D721Med (cell line): ENCODE measurements around the gene PBX3.
A peak's percentile ranks its signal among the peaks of the same experiment; 100 is the strongest.

Experiments
- DNase-seq: peaks from one replicate; pipeline ENCODE4 v3.0.0; 2011; ENCODE audit warnings: low spot score; ENCODE audit not compliant: insufficient read length
- FAIRE-seq: peaks from 2 replicates; lab custom pipeline; 2011; peaks lifted over from hg19 to GRCh38; lab: Jason Lieb, UNC
- TF ChIP-seq, protein P1 (sequence below): IDR thresholded peaks from 2 replicates; pipeline ENCODE4 v1.5.1; 2012; ENCODE audit warnings: mild to moderate bottlenecking, control low read depth; ENCODE audit not compliant: insufficient read depth; ENCODE audit errors: missing control alignments

PBX3 gene

DNA sequence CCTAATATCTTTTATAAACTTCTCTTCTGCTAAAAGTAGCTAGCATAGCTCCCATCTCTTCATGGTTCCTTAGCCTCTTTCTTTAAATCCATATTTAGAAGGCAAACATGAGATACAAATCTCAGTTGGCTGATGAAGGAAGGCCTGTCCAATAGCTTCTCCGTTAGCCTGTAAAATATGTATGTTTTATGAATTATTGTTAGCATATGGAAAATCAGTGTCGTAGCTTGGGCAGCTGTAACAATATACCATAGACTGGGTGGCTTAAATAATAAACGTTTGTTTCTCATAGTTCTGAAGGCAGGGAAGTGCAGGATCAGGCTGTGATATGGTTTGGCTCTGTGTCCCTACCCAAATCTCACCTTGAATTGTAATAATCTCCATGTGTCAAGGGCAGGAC lies 63.8 kb downstream of the PBX3 start:
- DNase-seq (no peak), FAIRE-seq (no peak)
- TF ChIP-seq, protein P1, sequence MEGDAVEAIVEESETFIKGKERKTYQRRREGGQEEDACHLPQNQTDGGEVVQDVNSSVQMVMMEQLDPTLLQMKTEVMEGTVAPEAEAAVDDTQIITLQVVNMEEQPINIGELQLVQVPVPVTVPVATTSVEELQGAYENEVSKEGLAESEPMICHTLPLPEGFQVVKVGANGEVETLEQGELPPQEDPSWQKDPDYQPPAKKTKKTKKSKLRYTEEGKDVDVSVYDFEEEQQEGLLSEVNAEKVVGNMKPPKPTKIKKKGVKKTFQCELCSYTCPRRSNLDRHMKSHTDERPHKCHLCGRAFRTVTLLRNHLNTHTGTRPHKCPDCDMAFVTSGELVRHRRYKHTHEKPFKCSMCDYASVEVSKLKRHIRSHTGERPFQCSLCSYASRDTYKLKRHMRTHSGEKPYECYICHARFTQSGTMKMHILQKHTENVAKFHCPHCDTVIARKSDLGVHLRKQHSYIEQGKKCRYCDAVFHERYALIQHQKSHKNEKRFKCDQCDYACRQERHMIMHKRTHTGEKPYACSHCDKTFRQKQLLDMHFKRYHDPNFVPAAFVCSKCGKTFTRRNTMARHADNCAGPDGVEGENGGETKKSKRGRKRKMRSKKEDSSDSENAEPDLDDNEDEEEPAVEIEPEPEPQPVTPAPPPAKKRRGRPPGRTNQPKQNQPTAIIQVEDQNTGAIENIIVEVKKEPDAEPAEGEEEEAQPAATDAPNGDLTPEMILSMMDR, result no peak

DNA sequence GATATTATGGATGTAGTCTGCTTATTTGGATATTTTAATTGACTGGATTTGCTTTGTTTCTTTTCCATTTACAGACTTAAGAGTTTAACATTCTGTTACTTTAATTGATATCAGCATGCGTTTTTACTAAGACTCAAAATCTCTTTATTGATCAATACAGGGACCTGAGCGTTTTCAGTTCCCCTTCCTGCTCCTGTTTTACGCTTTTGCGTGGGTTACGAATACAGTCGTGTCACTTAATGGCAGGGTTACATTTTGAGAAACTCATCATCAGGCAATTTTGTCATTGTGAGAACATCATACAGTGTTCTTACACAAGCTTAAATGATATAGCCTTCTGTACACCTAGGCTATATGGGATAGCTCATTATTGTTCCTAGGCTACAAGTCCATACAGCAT lies 65.2 kb downstream of the PBX3 start:
- DNase-seq (no peak), FAIRE-seq (no peak)
- TF ChIP-seq, protein P1, result no peak

DNA sequence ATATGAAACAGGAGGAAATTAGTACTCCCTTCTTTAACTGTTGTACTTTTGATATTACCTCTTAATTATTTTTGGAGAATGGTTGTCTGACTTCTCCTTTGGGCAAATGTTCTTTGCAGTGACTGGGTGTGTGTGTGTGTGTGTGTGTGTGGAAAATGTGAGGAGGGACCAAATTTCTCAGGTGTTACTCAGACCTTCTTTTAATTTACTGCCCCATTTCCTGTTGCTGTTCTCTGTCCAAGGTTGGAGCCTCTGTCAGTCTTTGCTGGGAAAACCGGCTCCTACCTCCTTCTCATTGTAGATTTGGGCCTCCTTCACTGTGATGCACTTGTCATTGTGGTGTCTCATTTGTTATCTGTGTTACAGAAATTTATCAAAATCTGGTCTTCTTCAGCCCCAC lies 68.4 kb downstream of the PBX3 start:
- DNase-seq (no peak), FAIRE-seq (no peak)
- TF ChIP-seq, protein P1, result no peak

DNA sequence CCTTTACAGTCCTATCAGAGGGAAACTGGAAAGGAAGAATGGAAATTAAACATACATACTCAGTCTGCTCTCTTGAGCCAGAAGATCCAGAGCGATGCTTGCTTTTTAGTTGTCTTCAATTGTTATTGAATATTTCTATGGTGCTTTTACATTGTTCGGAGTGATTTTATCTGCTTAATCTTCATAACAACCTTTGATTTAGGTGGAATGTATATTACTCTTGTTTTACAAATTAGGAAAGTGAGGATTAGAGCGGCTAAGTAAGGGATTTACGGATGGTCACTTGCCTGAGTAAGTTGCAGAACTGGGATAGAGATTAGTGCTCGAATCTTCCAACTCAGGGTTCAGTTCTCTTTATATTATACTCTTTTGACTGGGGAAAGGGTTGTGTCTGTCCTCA lies 69.1 kb downstream of the PBX3 start:
- peak; percentile 36 for DNase-seq
- peak; percentile 90 for FAIRE-seq

DNA sequence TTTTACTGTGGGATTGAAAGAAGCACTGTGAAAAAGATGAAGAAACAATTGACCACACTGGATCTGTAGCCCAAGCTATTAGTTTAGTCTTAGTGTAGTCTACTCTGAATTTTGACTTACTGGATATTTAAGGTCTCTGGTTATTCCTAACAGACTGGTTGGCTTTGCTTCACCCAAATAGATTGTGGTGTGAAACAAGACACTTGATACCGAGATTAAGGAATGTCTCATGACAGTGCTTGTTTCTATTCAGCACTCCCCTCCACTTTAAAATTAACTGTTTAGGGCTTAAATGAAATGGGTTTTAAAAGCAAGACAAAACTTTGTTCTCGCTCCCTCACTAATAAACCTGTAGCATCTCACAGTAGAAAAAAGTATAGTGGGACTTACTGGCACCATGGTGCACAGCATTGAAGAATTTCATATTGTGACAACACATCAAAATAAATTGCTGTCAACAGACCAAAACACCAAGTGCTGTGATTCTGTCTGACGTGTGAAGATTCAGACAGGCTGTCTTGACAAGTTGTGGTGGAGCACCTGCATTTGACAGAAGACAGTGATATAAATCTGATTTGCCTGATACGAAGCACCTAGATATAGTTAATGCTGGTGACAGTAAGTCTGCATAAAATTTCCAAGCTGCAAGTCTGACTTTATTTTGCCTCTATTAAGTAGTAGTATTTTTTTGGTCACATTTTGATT lies 73.1 kb downstream of the PBX3 start:
- TF ChIP-seq, protein P1, result no peak
- no peak for DNase-seq
- no peak for FAIRE-seq

More for the DNA sequence above, 69.1 kb downstream of the PBX3 start:
- TF ChIP-seq, protein P1, result no peak

DNA sequence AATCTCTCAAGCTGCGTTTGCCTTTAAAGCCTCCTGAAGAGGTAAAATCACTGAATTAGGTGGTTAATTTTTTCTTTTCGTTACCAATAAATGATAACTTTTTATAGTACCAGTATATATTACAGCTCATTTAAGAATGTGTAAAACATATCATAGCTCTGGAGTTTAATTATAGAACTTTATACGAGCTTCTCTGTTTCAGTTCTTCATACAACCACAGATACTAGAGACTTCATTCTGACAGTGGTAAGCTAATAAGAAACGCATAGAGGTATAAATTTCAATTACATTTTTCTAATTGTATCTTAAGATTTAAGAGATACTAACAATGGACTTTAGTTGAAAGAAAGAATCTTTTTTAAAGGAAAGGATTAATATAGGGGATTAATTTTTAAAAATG lies 73.9 kb downstream of the PBX3 start:
- no peak for FAIRE-seq
- TF ChIP-seq, protein P1, result no peak

DNA sequence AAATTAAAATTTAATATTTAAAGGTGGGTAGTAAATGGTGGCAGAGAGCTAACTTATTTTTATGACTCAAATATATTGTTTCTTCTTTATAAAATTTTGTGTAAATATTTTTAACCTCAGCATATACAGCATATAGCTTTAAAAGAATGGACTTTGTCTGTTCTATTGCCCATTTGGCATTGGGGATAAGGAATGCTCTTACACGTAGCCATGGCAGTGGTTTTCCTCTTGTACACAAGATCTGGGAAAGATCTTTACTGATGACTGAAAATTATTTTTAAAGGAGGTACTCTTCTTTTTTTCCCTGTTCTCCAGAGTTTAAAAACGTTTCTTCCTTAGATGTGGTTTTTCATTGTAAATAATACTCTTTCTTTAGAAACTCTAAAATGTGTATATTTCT lies 75.0 kb downstream of the PBX3 start:
- FAIRE-seq, result no peak

More for the DNA sequence above, 73.9 kb downstream of the PBX3 start:
- no peak for DNase-seq

More for the DNA sequence above, 75.0 kb downstream of the PBX3 start:
- TF ChIP-seq, protein P1, result no peak
- no peak for DNase-seq
